Measurements from ENCODE around the gene KRT6A.
A peak's percentile ranks its signal among the peaks of the same experiment; 100 is the strongest.

- TF ChIP-seq POLR2A (IDR thresholded peaks at IDR 0.05) (no peak), CTCF (IDR thresholded peaks at IDR 0.05 in 8 of 11, conservative IDR thresholded peaks at IDR 0.05 in 3 of 11) (peak in 7 of 11 experiments; percentile 12 to 53 (median 31))
Measured at GRCh38 chr12:52506858-52507715, 14.0 kb upstream of the KRT6A start.
